HG03442 (cell line): ENCODE measurements around the gene CCL27.

Experiments used
- ATAC-seq: cut with Tn5 transposase; IDR thresholded peaks from one replicate; pipeline ENCODE4 v1.9.1; 2021; ENCODE audit warnings: mild to moderate bottlenecking, moderate library complexity; ENCODE audit not compliant: unreplicated experiment

The CCL27 gene

GRCh38 chr9:34662526-34663302, at the start of gene CCL27:
TSS of gene CCL27 (minus strand) at chr9:34662657. CDS start at chr9:34662633, 24 bp downstream.
- ATAC-seq: no peak

- ATAC-seq: no peak
Observed at GRCh38 chr9:34712140-34712539, 49.7 kb upstream of the CCL27 start.

- no peak for ATAC-seq
Observed at GRCh38 chr9:34710023-34710422, 47.6 kb upstream of the CCL27 start, which contains the start of gene CCL21. TSS of gene CCL21 (minus strand) at chr9:34710136. CDS start at chr9:34710066, 70 bp downstream.

GRCh38 chr9:34709196-34709978, 46.9 kb upstream of the CCL27 start:
- ATAC-seq: no peak

- ATAC-seq: no peak
Observed at GRCh38 chr9:34707130-34707529, 44.7 kb upstream of the CCL27 start.

- no peak for ATAC-seq
Observed at GRCh38 chr9:34701769-34702736, 39.6 kb upstream of the CCL27 start.

- ATAC-seq: peak; percentile 59
Observed at GRCh38 chr9:34701023-34701768, 38.7 kb upstream of the CCL27 start.

GRCh38 chr9:34694811-34695210, 32.4 kb upstream of the CCL27 start:
- no peak for ATAC-seq

GRCh38 chr9:34693560-34693959, 31.1 kb upstream of the CCL27 start:
- ATAC-seq: no peak

GRCh38 chr9:34691936-34692315, 29.5 kb upstream of the CCL27 start:
- ATAC-seq: no peak

- no peak for ATAC-seq
Observed at GRCh38 chr9:34690983-34691935, 28.8 kb upstream of the CCL27 start, which contains the start of gene CCL19. TSS of gene CCL19 (minus strand) at chr9:34691276. CDS start at chr9:34691139, 137 bp downstream.

- no peak for ATAC-seq
Observed at GRCh38 chr9:34689512-34689911, 27.1 kb upstream of the CCL27 start.

- no peak for ATAC-seq
Observed at GRCh38 chr9:34689116-34689470, 26.6 kb upstream of the CCL27 start.

- ATAC-seq: no peak
Observed at GRCh38 chr9:34688329-34689115, 26.1 kb upstream of the CCL27 start.

GRCh38 chr9:34687276-34688030, 25.0 kb upstream of the CCL27 start:
- ATAC-seq: no peak

GRCh38 chr9:34686732-34687131, 24.3 kb upstream of the CCL27 start:
- no peak for ATAC-seq

- ATAC-seq: no peak
Observed at GRCh38 chr9:34686231-34686630, 23.8 kb upstream of the CCL27 start.

GRCh38 chr9:34685591-34685990, 23.1 kb upstream of the CCL27 start:
- no peak for ATAC-seq
